ENCODE results near the gene DNAH14. TPM values are rescaled to one million over a fixed set of nuclear protein-coding genes. Genes with fewer than 3 reads are reported as not detected.

DNAH14 gene
- total RNA-seq, 2 donors from 2014 or later, result 2.6 TPM; not detected in 1

GRCh38 chr1:225422795-225423517 is 493.5 kb downstream of the DNAH14 start:
- DNase-seq (ENCODE audit: low spot score) (no peak), ATAC-seq (ENCODE audit: insufficient number of reproducible peaks, low FRiP score, low read depth) (no peak)
- Histone ChIP-seq H3K4me3 (no peak overlapping the region), H3K9me3 (no peaks in the 10 kb centered on the region), H3K36me3 (peaks cover 9% of the 10 kb centered on the region), H3K27me3 (replicated peaks; ENCODE audit: insufficient read depth) (no peaks in the 10 kb centered on the region), H3K4me1 (ENCODE audit: control insufficient read depth in 1 of 2, low read depth in 2 of 2) (peaks cover 13 to 27% of the 10 kb centered on the region in 2 donors), H3K27ac (no peak overlapping the region)
- no peak for TF ChIP-seq CTCF (IDR thresholded peaks at IDR 0.05)

- Histone ChIP-seq H3K27me3 (replicated peaks; ENCODE audit: insufficient read depth) (no peaks in the 10 kb centered on the region), H3K4me1 (ENCODE audit: control insufficient read depth in 1 of 2, low read depth in 2 of 2) (peaks cover 13 to 27% of the 10 kb centered on the region in 2 donors), H3K27ac (no peak overlapping the region), H3K36me3 (peaks cover 9% of the 10 kb centered on the region), H3K9me3 (no peaks in the 10 kb centered on the region), H3K4me3 (no peak overlapping the region)
- no peak for ATAC-seq (ENCODE audit: insufficient number of reproducible peaks, low FRiP score, low read depth)
- TF ChIP-seq CTCF (IDR thresholded peaks at IDR 0.05), result no peak
- DNase-seq (ENCODE audit: low spot score), result no peak
Measured at GRCh38 chr1:225423518-225423855, 494.0 kb downstream of the DNAH14 start.

- no peaks in the 10 kb centered on the region for H3K27me3 ChIP-seq (replicated peaks; ENCODE audit: insufficient read depth)
- H3K4me3 ChIP-seq, result no peak overlapping the region
- peaks cover 13 to 33% of the 10 kb centered on the region in 2 donors for H3K4me1 ChIP-seq (ENCODE audit: control insufficient read depth in 1 of 2, low read depth in 2 of 2)
- DNase-seq (ENCODE audit: low spot score) (no peak), ATAC-seq (ENCODE audit: insufficient number of reproducible peaks, low FRiP score, low read depth) (no peak)
- TF ChIP-seq CTCF (IDR thresholded peaks at IDR 0.05), result no peak
- no peak overlapping the region for H3K27ac ChIP-seq
- no peaks in the 10 kb centered on the region for H3K36me3 ChIP-seq
- no peaks in the 10 kb centered on the region for H3K9me3 ChIP-seq
Measured at GRCh38 chr1:225424562-225425200, 495.2 kb downstream of the DNAH14 start.

GRCh38 chr1:225425201-225425786 is 495.8 kb downstream of the DNAH14 start:
- ATAC-seq (ENCODE audit: insufficient number of reproducible peaks, low FRiP score, low read depth), result no peak
- no peak for DNase-seq (ENCODE audit: low spot score)
- Histone ChIP-seq H3K4me1 (ENCODE audit: control insufficient read depth in 1 of 2, low read depth in 2 of 2) (peaks cover 13 to 36% of the 10 kb centered on the region in 2 donors), H3K27me3 (replicated peaks; ENCODE audit: insufficient read depth) (no peaks in the 10 kb centered on the region), H3K27ac (no peak overlapping the region), H3K4me3 (no peak overlapping the region), H3K36me3 (no peaks in the 10 kb centered on the region), H3K9me3 (no peaks in the 10 kb centered on the region)
- TF ChIP-seq CTCF (IDR thresholded peaks at IDR 0.05), result no peak

Data from thoracic aorta (tissue), 2 donors.